Hepatocyte (in vitro differentiated cells): Measurements from ENCODE around the gene MPP3. TPM values are rescaled to one million over a fixed set of nuclear protein-coding genes. Genes with fewer than 3 reads are reported as not detected.

Experiments used
- DNase-seq: peaks from one replicate; pipeline ENCODE4 v3.0.0-alpha.2; 2016; ENCODE audit warnings: low spot score
- H2AFZ ChIP-seq: fragments of 200-600 bp; sonication (generic); 2 replicates; pipeline ENCODE4 v1.6.0; 2016; ENCODE audit warnings: antibody characterized with exemption, mild to moderate bottlenecking
- H3K27ac ChIP-seq: fragments of 200-600 bp; sonication (generic); 2 replicates; pipeline ENCODE4 v1.5.1; 2016; ENCODE audit warnings: mild to moderate bottlenecking
- H3K27me3 ChIP-seq: fragments of 200-600 bp; sonication (generic); 2 replicates; pipeline ENCODE4 v1.6.1; 2016
- H3K36me3 ChIP-seq: fragments of 200-600 bp; sonication (generic); replicated peaks from 2 replicates; pipeline ENCODE4 v1.5.1; 2016; ENCODE audit warnings: low read depth; ENCODE audit not compliant: insufficient read depth
- H3K4me1 ChIP-seq: fragments of 200-600 bp; sonication (generic); 2 replicates; pipeline ENCODE4 v1.5.1; 2016; ENCODE audit warnings: mild to moderate bottlenecking, moderate library complexity; ENCODE audit not compliant: insufficient read depth
- H3K4me2 ChIP-seq: fragments of 200-600 bp; sonication (generic); 2 replicates; pipeline ENCODE4 v1.6.0; 2016
- H3K4me3 ChIP-seq: fragments of 200-600 bp; sonication (generic); 2 replicates; pipeline ENCODE4 v1.5.1; 2016; ENCODE audit warnings: mild to moderate bottlenecking
- H3K79me2 ChIP-seq: fragments of 200-600 bp; sonication (generic); 2 replicates; pipeline ENCODE4 v1.6.0; 2017; ENCODE audit warnings: mild to moderate bottlenecking
- H3K9me2 ChIP-seq: fragments of 200-600 bp; sonication (generic); replicated peaks from 2 replicates; pipeline ENCODE4 v1.6.0; 2017; ENCODE audit warnings: mild to moderate bottlenecking; ENCODE audit not compliant: insufficient read depth
- H3K9me3 ChIP-seq: fragments of 200-600 bp; sonication (generic); 2 replicates; pipeline ENCODE4 v1.5.1; 2016; ENCODE audit warnings: low read depth, mild to moderate bottlenecking
- H4K20me1 ChIP-seq: fragments of 200-600 bp; sonication (generic); 2 replicates; pipeline ENCODE4 v1.6.0; 2016; ENCODE audit warnings: mild to moderate bottlenecking; ENCODE audit not compliant: insufficient read depth, poor library complexity, severe bottlenecking
- EZH2 ChIP-seq: fragments of 200-600 bp; sonication (generic); IDR thresholded peaks from 2 replicates; pipeline ENCODE4 v1.6.1; 2016; ENCODE audit warnings: antibody characterized with exemption, mild to moderate bottlenecking, borderline replicate concordance
- EZH2phosphoT487 ChIP-seq: fragments of 200-600 bp; sonication (generic); IDR thresholded peaks from one replicate; pipeline ENCODE4 v1.6.1; 2018; ENCODE audit warnings: antibody characterized with exemption, mild to moderate bottlenecking, low read depth, moderate library complexity; ENCODE audit not compliant: unreplicated experiment, severe bottlenecking
- WGBS: methylation state at CpG from one replicate; pipeline ENCODE4 v1.1.6; 2016; ENCODE audit warnings: low lambda C conversion rate; ENCODE audit errors: missing lambda C conversion rate; 5-methylcytosine and 5-hydroxymethylcytosine counted together
- polyA plus RNA-seq: library from polyadenylated mRNA; unstranded; fragments of >200 nt; fragmentation: Nextera tagmentation; extraction: Ambion mirVana; gene quantifications from 2 replicates; pipeline ENCODE4 v1.2.1, GENCODE V29; 2016
- total RNA-seq: library from RNA; depleted of rRNA; stranded (reverse); fragments of >200 nt; gene quantifications from 2 replicates; pipeline ENCODE4 v1.2.3, GENCODE V29; 2014
- TF ChIP-seq, protein P1 (sequence below): fragments of 200-600 bp; sonication (generic); IDR thresholded peaks from 2 replicates; pipeline ENCODE4 v1.5.1; 2016; ENCODE audit warnings: antibody characterized with exemption, mild to moderate bottlenecking; ENCODE audit not compliant: poor library complexity

The MPP3 gene
- total and polyA plus RNA-seq, 2 experiments from 2014 or later, result 3.2 to 5.1 TPM

GRCh38 chr17:43832168-43832975 lies 574 bp downstream of the MPP3 start:
- Histone ChIP-seq H2AFZ (peak overlapping the region; percentile 98), H4K20me1 (no peaks in the 10 kb centered on the region), H3K27ac (peak overlapping the region; percentile 69), H3K27me3 (no peaks in the 10 kb centered on the region), H3K9me2 (no peaks in the 10 kb centered on the region), H3K9me3 (no peaks in the 10 kb centered on the region), H3K36me3 (no peaks in the 10 kb centered on the region), H3K4me2 (peak overlapping the region; percentile 99), H3K79me2 (no peaks in the 10 kb centered on the region), H3K4me3 (peak overlapping the region; percentile 91), H3K4me1 (peaks cover 7% of the 10 kb centered on the region)
- DNase-seq, result peak; percentile 75
- TF ChIP-seq EZH2phosphoT487 (no peak), EZH2 (no peak)
- TF ChIP-seq, protein P1, sequence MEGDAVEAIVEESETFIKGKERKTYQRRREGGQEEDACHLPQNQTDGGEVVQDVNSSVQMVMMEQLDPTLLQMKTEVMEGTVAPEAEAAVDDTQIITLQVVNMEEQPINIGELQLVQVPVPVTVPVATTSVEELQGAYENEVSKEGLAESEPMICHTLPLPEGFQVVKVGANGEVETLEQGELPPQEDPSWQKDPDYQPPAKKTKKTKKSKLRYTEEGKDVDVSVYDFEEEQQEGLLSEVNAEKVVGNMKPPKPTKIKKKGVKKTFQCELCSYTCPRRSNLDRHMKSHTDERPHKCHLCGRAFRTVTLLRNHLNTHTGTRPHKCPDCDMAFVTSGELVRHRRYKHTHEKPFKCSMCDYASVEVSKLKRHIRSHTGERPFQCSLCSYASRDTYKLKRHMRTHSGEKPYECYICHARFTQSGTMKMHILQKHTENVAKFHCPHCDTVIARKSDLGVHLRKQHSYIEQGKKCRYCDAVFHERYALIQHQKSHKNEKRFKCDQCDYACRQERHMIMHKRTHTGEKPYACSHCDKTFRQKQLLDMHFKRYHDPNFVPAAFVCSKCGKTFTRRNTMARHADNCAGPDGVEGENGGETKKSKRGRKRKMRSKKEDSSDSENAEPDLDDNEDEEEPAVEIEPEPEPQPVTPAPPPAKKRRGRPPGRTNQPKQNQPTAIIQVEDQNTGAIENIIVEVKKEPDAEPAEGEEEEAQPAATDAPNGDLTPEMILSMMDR, result no peak
- 21% methylated on average over 21 of the region's 51 CpGs for WGBS

GRCh38 chr17:43831633-43832032 lies 1.3 kb downstream of the MPP3 start:
- no peak for TF ChIP-seq EZH2phosphoT487
- TF ChIP-seq, protein P1, result no peak
- TF ChIP-seq EZH2, result no peak
- no peak for DNase-seq
- H3K9me3 ChIP-seq, result no peaks in the 10 kb centered on the region
- no peaks in the 10 kb centered on the region for H3K36me3 ChIP-seq
- no peaks in the 10 kb centered on the region for H3K9me2 ChIP-seq
- no peaks in the 10 kb centered on the region for H4K20me1 ChIP-seq
- H3K4me1 ChIP-seq, result peaks cover 7% of the 10 kb centered on the region
- no peaks in the 10 kb centered on the region for H3K27me3 ChIP-seq
- no peaks in the 10 kb centered on the region for H3K79me2 ChIP-seq
- no peak overlapping the region for H3K27ac ChIP-seq
- H3K4me3 ChIP-seq, result no peak overlapping the region
- peak overlapping the region; percentile 99 for H3K4me2 ChIP-seq
- 66% methylated on average over 8 of the region's 8 CpGs for WGBS
- H2AFZ ChIP-seq, result no peak overlapping the region

DNA sequence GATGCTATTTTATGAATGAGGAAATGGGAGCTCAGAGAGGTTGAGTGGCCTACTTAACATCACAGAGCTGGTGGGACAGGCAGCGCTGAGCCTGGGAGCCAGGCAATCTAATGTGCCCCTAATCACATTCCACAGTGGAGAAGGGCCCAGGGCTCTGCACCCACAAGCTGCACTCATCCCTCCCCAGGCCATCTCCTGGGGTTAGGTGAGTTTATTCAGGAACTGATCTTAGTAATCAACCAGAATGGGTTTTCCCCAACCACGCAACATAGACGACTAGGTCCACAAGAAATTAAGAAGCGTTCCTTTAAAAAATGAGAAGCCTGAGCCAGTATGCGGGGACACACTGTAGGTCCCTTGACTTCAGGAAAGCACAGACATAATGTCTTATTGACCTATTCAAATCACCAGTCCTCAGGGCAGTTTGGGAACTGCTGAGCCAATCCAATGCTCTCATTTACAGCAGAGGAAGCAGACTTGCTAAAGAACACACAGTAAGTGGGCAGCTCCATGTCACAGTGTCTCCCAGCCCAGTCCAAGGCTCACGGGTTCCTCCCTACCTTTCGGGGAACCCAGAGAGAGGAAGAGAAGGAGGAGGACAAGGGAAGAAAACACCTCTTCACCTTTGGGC lies 2.3 kb downstream of the MPP3 start:
- H4K20me1 ChIP-seq, result no peaks in the 10 kb centered on the region
- 94% methylated on average over 7 of the region's 7 CpGs for WGBS
- H2AFZ ChIP-seq, result no peak overlapping the region
- H3K9me3 ChIP-seq, result no peaks in the 10 kb centered on the region
- no peak overlapping the region for H3K4me3 ChIP-seq
- DNase-seq, result no peak
- H3K4me2 ChIP-seq, result no peak overlapping the region
- no peak overlapping the region for H3K27ac ChIP-seq
- H3K9me2 ChIP-seq, result no peaks in the 10 kb centered on the region
- H3K36me3 ChIP-seq, result no peaks in the 10 kb centered on the region
- no peak for TF ChIP-seq EZH2
- TF ChIP-seq EZH2phosphoT487, result no peak
- TF ChIP-seq, protein P1, result no peak
- H3K4me1 ChIP-seq, result peaks cover 7% of the 10 kb centered on the region
- H3K27me3 ChIP-seq, result no peaks in the 10 kb centered on the region
- H3K79me2 ChIP-seq, result no peaks in the 10 kb centered on the region
